Measurements from ENCODE around the gene KAT6B.

The KAT6B gene

DNA sequence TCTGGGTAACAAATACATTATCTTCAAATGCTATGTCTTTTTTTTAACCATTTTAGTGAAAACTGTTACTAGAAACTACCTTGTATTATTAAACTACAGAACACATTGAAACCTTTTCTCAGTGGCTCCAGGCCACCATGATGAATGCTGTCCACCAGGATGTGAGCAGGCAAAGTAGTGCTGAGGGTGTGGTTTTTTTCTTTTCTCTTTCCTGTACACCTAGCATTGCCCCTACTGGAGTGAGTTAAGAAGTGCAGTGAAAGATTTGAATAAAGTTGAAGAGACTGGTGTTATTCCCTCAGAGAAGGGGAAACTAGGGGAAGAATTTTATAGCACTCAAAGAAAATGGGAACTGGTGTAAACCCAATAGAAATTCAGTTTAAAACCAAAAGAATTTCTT, 165.0 kb downstream of the KAT6B start:
- peak; percentile 31 for DNase-seq

DNA sequence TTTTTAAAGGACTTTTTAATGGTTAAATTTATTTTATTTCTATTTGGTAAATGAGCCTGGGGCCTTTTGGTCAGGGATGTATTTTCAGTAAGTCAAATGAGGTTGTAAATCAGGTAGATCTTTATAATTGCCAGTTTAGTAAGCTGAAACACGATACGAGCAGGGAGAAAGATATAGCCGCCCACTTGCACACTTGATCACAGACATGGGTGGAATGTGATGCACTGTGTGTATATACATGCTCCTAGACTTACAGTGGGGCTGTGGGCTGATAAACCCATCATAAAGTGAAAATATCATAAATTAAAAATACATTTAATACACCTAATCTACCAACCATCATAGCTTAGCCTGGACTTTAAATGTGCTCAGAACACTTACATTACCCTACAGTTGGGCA, 165.7 kb downstream of the KAT6B start:
- no peak for DNase-seq

DNA sequence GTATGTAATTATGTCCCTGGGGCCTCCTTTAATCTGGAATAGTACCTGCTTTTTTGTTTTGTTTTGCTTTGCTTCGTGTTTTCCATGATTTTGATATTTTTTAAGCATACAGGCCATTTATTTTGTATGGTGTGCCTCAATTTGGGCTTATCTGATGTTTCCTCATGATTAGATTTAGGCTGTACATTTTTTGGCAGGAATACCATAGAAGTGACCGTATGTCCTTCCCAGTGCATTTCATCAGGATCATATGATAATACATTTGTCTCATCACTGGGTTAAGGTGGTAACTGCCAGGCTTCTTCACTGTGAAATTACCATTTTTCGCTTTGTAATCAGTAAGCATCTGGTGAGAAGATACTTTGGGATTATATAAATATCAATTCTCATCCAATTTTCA, 167.2 kb downstream of the KAT6B start:
- DNase-seq, result no peak

DNA sequence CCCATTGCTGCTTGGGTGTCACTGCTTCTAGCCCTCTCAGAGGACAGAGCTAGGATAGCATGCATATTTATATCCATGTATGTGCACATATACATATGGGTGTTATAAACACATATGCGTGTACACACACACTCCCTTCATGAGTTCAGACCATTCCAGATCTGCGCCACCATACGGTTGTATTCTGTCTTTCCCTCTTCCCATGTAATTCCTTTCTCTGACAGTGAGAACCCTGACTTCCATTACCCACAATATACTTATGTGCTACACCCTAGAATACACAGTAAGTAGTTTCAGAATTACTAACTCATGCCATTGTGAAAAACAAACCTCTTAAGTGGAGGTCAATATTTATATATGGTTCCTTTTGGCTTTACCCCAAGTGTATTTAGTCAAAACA, 168.5 kb downstream of the KAT6B start:
- DNase-seq, result no peak

DNA sequence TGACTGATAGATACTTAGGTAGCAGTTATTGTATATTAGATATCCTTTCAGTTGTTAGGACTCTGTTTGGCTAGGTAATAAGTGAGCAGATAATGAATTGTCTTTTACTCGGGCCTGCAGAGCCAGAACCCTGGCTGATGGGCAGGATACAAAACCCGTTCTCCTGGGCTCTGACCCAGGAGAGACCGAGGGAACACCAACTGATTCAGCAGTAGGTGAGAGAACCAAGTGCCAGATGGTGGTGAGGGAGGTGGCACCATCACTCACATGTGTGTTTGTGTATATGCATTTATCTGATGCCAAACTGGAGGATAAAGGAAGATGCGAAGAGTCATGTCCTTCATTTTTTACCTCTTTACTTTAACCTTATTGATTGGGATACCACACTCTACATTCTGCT, 169.4 kb downstream of the KAT6B start:
- DNase-seq, result no peak

DNA sequence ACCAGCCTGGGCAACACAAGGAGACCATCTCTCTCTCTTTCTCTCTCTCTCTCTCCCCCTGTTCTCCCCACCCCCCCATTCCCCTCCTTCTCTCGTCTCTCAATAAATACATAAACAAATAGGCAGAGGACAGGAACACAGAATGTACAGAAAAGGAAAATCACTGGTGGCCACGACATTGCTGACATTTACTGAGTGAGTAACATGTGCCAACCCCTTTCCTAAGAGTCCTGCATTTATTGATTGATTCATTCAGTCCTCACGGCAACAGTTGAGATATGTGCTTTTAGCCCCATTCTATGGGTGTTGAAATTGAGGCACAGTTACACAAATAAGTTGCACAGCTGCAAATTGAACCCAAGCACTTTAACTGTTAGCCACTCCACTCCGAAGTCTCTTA, 170.8 kb downstream of the KAT6B start:
- DNase-seq, result no peak

DNA sequence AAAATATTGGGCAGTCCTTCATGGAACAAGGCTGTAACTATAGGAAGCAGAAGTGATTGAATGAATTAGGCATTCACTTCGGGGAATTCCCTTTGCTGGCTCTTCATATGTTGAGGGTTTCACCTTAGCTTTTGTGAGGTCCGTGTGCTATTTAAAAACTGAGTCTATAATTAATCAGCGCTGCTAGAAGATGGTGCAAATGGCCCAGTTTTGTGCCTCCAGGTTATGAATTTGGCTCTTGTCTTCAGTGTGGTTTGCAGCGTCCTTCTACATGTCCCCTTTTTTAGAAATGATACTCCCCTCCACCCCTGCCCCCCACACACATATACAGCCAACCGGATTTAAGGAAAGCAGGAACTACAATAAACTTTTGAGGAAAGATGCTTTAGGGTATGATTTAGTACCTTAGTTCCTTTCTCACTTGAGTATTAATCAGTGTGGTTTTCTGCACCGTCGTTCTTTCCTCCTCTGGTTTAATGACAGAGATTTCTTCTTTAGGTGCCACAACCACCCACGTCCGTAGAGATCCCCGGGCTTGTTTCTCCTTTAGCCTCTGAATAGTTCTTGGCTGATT, 174.4 kb downstream of the KAT6B start:
- DNase-seq, result no peak

DNA sequence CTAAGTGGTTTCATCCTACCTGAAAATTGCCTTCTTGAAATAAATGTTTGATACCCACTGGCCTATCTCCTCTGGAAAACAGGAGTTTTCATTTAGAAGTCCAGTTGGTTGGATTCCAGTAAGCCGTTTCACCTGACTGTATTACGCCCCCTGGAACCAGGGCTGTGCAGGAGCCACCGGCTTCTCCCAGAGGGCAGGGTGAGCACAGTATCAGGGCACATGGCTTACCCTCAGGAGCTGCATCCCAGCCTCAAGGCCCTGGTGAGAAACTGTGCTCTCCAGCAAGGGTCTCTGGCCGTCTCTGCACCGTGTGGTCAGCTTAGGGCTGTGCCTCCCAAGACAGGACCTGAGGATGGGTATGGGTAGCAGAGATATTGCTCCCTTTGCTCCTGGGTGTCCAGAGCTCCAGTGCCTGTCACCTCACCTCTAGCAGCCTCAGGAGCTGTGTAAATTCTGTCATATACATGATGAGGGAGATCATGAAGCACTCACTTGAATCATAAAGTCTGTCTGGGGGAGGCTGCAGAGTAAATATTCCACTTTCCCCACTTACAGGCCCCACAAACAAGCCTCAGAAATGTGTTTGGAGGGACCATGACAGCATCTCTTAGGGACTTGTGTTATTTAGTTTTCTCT, 175.4 kb downstream of the KAT6B start:
- DNase-seq, result no peak

DNA sequence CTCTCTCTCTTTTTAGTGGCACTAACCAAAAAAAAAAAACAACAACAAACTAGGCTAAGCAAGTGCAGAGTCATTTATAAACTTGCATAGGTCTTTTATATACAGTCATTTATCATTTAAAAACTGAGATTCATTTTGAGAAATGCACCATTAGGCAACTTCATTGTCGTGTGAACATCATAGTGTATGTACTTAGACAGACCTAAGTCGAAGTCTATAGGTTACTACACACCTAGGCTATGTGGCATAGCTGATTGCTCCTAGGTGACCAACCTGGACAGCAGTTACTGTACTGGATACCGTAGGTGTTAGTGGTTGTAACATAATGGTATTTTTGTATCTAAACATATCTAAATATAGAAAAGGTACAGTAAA, 175.9 kb downstream of the KAT6B start:
- DNase-seq, result no peak

DNA sequence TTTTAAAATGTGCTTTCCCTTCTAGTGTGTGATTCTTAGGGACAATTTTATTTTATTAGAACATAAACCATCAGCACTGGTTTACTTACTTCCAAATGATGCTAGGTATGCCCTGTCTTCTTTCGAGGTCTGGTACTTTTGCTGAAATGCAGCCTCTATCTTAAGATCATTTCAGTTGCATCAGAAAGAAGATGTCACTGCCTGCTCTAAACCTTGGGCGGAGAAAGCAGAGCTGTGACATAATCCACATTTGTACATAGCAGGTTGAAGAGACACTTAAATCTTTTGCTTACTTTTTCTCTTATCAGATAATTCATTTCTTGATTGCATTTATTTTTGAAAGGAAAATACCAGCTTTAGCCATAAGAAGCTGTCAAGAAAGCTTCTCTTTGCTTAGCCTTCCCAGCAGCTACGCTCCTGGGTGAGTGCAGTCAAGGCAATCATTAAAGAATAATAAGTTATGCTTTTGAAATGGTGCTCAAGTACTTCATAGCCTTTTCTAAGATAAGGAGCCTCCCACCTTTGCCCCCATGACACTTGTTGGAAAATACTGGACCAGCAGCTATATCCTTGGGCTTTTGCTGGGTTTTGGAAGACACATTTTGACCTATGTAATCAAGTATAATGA, 176.7 kb downstream of the KAT6B start:
- DNase-seq, result no peak

DNA sequence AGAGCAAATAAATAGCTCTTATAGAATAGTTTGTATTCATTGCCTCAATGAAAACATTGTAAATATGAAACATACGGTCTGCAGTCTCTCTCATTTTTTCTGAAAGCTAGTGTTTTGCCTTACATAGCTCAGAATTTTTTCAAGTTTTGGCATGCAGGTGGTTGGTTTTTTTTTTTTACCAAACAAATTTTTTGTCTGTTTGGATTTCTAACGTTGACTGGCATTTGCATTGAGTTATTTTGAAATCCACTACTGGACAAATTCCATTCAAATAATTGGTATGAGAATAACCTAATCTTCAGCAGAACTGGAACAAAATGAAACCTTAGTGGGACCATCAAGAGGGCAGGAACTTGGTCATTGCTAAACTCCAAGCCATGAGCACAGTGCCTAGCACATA, 177.5 kb downstream of the KAT6B start:
- DNase-seq, result no peak

DNA sequence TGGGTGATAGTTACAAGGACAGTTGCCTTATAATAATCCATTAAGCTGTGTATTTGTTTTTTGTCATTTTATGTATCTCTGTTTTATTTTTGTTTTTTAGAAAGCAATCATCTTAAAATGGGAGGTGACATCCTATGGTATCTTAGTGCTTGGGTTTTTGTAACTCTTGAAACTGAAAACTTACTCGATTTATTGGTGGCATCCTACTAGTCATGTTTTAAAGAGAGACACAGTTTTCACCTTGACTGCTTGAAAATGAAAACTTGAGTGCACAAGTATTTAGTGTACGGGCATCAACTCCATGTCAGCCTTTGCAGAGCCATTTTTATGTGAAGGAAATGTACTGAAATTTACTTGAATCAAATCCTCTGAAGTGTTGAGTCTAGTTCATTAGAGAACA, 181.2 kb downstream of the KAT6B start:
- no peak for DNase-seq

DNA sequence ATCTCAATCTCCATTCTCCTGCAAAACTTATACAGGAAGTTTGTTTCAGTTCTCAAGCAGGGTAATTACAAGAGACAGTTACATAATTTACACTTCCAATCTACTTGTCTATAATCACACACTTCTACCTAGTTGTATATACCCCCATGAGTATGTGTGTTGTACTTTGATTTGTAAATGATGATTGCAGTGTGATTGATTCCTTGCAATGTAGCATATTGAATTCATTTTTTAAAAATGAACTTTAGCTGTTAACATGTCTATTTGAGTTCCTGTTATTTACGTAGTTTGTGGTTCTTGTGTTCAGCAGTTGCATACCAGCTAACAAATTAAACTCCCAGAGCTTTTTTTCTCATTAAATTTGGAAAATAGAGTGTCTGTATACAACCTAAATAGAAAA, 182.6 kb downstream of the KAT6B start:
- no peak for DNase-seq

DNA sequence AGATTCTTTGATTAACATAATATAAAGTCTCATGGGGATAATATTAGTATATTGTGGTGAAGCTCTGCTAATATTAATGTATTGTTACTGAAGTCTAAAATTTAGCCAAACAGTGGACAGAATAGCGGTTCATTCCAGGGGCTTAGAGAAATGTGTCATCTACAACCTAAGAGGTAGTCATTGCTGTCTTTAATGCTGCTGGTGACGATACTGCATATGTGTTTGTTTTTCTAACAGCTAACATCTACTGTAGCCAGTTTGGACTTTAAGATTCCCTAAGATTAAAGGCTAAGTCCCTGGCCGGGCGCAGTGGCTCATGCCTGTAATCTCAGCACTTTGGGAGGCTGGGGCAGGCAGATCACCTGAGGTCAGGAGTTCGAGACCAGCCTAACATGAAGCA, 183.0 kb downstream of the KAT6B start:
- DNase-seq, result no peak

DNA sequence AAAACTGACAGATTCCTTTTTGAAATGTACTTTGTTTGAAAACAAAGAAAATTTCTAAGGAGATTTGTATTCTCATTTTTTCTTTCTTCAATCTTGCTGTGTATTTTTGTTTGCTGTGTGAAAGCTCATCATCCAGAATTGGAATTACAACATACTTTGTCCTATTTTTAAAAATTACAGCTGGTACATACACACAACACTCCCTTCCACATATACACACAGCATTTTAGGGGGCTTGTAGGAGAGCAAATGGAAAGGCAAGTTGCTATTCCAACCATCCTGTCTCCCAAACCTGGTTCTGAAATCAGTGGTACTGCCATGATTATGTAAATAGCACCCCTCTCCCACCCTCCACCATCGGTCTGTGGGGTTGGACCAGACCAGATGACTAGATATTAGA, 184.0 kb downstream of the KAT6B start:
- no peak for DNase-seq

DNA sequence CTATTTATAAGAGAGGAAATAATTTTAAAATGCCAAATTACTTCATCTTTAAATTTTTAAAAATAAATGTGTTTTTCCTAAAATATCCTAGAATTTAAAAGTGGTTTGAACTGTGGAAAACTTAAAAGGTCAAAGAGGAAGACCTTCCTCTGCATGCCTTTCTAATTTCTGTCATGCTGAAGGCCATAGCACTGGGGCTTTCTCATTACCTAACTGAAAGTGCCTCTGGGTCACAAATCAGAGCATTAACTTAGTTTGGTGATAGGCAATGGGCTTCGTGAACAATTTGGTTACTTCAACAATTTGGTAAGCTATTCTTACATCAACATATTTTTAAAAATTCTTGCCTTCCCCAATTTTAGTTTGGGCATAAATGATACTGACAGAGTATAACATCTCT, 184.8 kb downstream of the KAT6B start:
- DNase-seq, result no peak

DNA sequence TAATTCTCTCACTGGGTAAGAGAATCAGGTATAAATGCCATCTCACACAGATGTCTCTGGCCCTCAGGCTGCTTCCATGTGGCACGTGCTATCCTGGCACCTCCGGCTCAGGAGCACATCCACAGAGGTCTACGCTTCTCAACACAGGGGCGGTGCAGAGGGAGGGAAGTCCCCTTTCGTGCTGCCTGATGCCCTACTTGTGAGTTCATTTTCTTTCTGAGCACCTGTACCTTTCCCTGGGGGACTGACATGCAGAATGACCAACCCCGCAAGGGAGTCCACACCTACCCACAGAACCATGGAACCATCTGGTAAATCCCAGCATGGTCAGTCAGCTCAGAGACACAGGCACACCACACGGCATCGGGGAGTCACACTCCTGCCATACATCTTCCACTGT, 186.1 kb downstream of the KAT6B start:
- no peak for DNase-seq

DNA sequence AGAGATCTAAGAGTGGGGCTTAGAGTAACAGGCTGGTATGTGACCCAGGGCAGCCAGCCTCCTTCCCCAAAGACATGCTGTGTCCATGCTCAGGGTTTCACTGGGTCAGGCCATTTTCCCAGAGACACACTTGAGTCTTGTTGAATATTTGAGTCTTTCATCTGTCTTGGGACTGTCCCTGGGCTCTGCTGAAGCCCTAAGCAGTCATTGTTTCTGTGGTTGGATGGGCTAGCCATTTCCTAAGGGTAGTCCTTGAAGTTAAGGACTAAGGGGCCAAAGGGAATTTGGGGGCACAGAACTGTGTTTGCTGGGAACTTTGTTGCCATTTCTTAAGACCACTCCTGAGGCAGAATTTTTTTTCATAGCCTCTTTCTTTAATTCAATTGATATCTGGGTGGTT, 186.6 kb downstream of the KAT6B start:
- DNase-seq, result no peak

DNA sequence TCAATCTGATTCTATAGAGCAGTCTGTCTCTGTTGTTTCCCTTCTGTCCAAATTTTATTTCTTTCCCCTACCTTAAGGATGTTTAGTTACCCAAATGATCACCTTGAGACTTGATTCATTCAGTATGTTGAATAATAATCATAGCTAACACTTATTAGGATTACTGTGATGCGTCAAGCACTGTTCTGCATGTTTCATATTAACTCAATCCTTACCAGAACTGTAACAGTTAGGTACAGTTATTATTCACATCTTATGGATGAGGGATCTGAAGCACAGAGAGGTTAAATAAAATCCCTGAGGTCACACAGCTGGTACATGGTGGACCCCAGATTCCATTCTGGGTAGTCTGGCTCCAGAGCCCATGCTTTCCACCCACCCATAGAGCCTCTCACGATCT, 187.1 kb downstream of the KAT6B start:
- no peak for DNase-seq

DNA sequence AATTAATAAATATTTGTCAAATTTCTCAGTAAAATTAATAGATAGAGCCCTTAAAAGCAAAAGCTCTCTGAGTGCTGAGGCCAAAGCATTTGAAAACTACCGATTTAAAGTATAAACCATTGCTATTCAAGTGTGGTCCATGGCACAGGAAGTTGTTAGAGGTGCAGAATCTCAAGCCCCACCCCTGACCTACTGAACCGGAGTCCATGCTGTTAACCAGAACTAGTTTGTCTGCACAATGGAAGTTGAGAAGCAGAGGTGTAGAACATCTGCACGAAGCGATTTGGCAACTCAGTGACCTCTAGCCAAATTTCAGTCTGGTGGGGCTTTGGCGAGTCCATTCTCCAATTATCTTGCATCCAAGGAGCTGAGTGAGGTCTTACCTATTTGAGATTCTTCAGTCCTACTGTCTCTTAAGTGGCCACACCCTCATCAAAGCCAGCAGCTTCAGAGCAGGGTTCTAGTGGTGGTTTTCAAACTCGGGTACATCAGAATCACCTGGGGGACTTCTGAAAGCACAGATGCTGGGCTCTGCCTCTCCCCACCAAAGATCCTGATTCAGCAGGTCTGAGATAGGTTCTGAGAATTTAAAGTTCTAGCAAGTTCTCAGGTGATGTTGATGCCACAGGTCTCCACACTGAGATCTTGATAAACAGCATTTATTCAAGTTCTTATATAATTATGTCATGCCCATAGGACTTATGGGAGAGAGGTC, 188.3 kb downstream of the KAT6B start:
- DNase-seq, result peak; percentile 64

DNA sequence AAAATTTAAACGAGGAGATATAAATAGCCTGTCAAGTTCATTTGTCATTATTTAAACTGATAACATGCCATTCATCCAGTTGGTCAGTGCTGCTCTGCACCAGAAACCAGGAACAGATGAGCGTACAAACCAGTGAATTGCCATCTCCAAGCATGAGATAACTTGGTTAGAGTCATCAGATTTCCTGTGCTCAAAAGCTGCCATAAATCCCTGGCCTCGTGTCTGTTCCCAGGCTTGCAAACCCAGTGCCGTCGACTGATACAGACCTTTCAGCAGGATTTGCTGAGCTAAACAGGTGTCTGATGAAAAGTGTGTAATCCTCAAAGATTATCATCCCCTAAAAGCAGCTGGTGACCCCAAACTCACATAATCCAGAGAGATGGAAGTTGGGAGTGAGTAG, 189.0 kb downstream of the KAT6B start:
- no peak for DNase-seq

DNA sequence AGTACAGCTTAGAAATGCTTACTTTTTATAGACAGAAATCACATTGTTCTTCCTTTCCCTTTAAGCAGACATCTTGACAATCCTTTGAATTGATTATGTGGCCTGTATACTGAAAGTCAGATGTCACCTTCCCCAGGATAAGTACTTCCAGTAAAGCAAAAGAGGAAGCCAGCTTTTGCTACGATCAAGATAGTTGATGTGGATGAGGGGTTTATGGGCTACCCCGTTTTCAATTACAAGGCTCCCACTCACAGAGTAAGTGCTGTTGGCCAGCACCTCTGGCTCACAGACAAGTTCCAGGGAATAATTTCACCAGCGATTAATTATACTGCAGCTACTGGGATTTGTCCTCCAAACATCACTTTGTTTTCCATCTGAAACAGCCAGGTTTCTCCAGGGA, 189.9 kb downstream of the KAT6B start:
- no peak for DNase-seq

DNA sequence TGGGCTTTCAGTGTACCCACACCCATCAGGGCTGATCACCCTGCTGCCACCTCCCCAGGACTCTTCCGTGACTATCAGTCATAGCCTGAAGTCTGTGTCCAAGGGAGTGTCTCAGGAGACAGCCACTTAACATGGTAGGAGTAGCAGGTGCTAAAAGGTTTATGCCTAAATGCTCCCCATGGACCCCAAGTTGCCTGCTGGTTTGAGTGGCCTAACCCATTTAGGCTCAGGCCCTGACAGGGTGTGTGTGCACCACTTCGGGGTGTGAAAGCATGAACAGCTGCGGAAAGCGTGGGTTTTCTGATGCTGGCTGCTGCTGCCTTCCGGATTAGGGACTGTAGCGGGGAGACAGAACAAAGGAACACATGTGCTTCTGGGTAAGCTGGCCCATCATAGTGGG, 191.9 kb downstream of the KAT6B start:
- DNase-seq, result no peak

DNA sequence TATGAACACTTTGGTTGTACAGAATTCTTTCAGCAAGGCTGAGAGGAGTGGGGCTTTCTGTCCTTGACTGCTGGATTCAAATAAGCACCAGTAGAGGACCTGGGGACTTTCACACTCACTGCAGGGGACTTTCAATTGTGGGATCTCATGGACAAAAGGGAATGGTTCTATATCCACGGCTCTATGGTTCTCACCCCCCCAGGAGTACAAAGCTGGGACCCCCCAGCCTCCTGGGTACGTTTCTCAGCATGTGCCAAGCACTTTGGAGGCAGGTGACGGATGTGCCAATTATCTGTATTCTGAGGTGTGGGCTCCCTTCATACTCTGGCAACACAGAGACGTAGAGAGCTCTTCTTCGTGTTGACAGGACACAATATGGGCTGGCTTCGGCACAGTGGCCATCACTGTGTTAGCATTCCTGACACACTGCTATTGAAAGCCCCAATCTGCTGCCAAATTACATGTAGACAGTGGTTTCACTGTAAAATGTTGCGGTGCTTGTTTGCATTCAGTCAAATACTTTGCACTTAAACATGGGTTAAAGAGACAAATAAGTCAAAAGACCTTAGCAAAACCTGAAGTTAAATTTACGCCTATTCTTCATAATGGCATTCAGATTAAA, 192.4 kb downstream of the KAT6B start:
- no peak for DNase-seq
